NCI-H226 (cell line): ENCODE measurements around the gene HEPHL1.

Experiments used
- DNase-seq: peaks from one replicate; pipeline ENCODE4 v3.0.0-alpha.2; 2015

Gene HEPHL1

GRCh38 chr11:94131047-94131717 is 110.0 kb downstream of the HEPHL1 start:
- no peak for DNase-seq

GRCh38 chr11:94131718-94132115 is 110.6 kb downstream of the HEPHL1 start:
- peak; percentile 41 for DNase-seq

- peak; percentile 85 for DNase-seq
Measured at GRCh38 chr11:94132152-94132558, 111.0 kb downstream of the HEPHL1 start.

- no peak for DNase-seq
Measured at GRCh38 chr11:94132823-94133408, 111.8 kb downstream of the HEPHL1 start.

GRCh38 chr11:94133752-94134151 is 112.6 kb downstream of the HEPHL1 start:
- DNase-seq = no peak

- peak; percentile 88 for DNase-seq
Measured at GRCh38 chr11:94134651-94135512, 113.7 kb downstream of the HEPHL1 start.

GRCh38 chr11:94139416-94139815 is 118.3 kb downstream of the HEPHL1 start:
- no peak for DNase-seq

- no peak for DNase-seq
Measured at GRCh38 chr11:94140154-94140655, 119.1 kb downstream of the HEPHL1 start.

- DNase-seq = no peak
Measured at GRCh38 chr11:94141511-94142307, 120.6 kb downstream of the HEPHL1 start.

GRCh38 chr11:94142308-94143281 is 121.4 kb downstream of the HEPHL1 start:
- no peak for DNase-seq

- no peak for DNase-seq
Measured at GRCh38 chr11:94144216-94144615, 123.1 kb downstream of the HEPHL1 start.

- no peak for DNase-seq
Measured at GRCh38 chr11:94144664-94145063, 123.5 kb downstream of the HEPHL1 start.

- DNase-seq = no peak
Measured at GRCh38 chr11:94145431-94145830, 124.3 kb downstream of the HEPHL1 start.

- DNase-seq = no peak
Measured at GRCh38 chr11:94145916-94146315, 124.8 kb downstream of the HEPHL1 start.

- DNase-seq = no peak
Measured at GRCh38 chr11:94147433-94147845, 126.3 kb downstream of the HEPHL1 start.

GRCh38 chr11:94148189-94148588 is 127.0 kb downstream of the HEPHL1 start:
- no peak for DNase-seq

- peak; percentile 24 for DNase-seq
Measured at GRCh38 chr11:94149431-94150017, 128.4 kb downstream of the HEPHL1 start.

- no peak for DNase-seq
Measured at GRCh38 chr11:94150056-94150455, 128.9 kb downstream of the HEPHL1 start.

GRCh38 chr11:94150704-94151685 is 129.8 kb downstream of the HEPHL1 start:
- peak; percentile 61 for DNase-seq
